WTC11 (cell line): ENCODE measurements around the gene GARNL3. TPM values are rescaled to one million over a fixed set of nuclear protein-coding genes. Genes with fewer than 3 reads are reported as not detected.
A peak's percentile ranks its signal among the peaks of the same experiment; 100 is the strongest.

ENCODE experiments used
- ATAC-seq: fragments of 200-7000 bp; cut with Tn5 transposase; 2 replicates; pipeline ENCODE4 v1.10.0; 2021; ENCODE audit warnings: mild to moderate bottlenecking, moderate library complexity
- CTCF ChIA-PET: fragments of 300-600 bp; sonication (Branson Sonifier 250); formaldehyde crosslinking; loops from one replicate; lab custom pipeline; 2021; ENCODE audit warnings: antibody characterized with exemption; lab: Charles Lee
- POLR2A ChIA-PET: fragments of 350-600 bp; sonication (Branson Sonifier 250); formaldehyde crosslinking; loops from one replicate; lab custom pipeline; 2021; ENCODE audit warnings: antibody characterized with exemption; lab: Charles Lee
- DNase-seq: peaks from one replicate; pipeline ENCODE4 v3.0.0; 2021; ENCODE audit warnings: low spot score
- H3K27ac Mint-ChIP-seq: 2 replicates; pipeline ENCODE4 v1.8.0; 2021; ENCODE audit warnings: mixed read lengths
- H3K27me3 Mint-ChIP-seq: 2 replicates; pipeline ENCODE4 v1.8.0; 2021; ENCODE audit warnings: low read depth, mild to moderate bottlenecking, moderate library complexity, mixed read lengths
- H3K36me3 Mint-ChIP-seq: 2 replicates; pipeline ENCODE4 v1.8.0; 2021; ENCODE audit warnings: mixed read lengths
- H3K4me1 Mint-ChIP-seq: 2 replicates; pipeline ENCODE4 v1.8.0; 2022; ENCODE audit warnings: mixed read lengths
- H3K4me3 Mint-ChIP-seq: 2 replicates; pipeline ENCODE4 v1.8.0; 2021; ENCODE audit warnings: mild to moderate bottlenecking, moderate library complexity, mixed read lengths
- H3K9me3 Mint-ChIP-seq: 2 replicates; pipeline ENCODE4 v1.8.0; 2021; ENCODE audit warnings: mixed read lengths
- ARID4B ChIP-seq: sonication (generic); formaldehyde crosslinking; IDR thresholded peaks from 2 replicates; pipeline ENCODE4 v1.8.0; 2023; ENCODE audit warnings: missing genetic modification reagents, mild to moderate bottlenecking, borderline replicate concordance
- ATF2 ChIP-seq: sonication (generic); formaldehyde crosslinking; IDR thresholded peaks from 2 replicates; pipeline ENCODE4 v1.8.1; 2022; ENCODE audit warnings: low read depth, missing genetic modification reagents, borderline replicate concordance
- CREM ChIP-seq: sonication (generic); formaldehyde crosslinking; IDR thresholded peaks from 2 replicates; pipeline ENCODE4 v1.8.1; 2022; ENCODE audit warnings: mild to moderate bottlenecking, missing genetic modification reagents, moderate library complexity
- FOXP1 ChIP-seq: sonication (generic); formaldehyde crosslinking; IDR thresholded peaks from 2 replicates; pipeline ENCODE4 v1.8.0; 2022; ENCODE audit warnings: missing genetic modification reagents, mild to moderate bottlenecking, moderate library complexity, borderline replicate concordance
- FOXP4 ChIP-seq: sonication (generic); formaldehyde crosslinking; IDR thresholded peaks from 2 replicates; pipeline ENCODE4 v1.8.0; 2022; ENCODE audit warnings: mild to moderate bottlenecking, missing genetic modification reagents
- GABPB1 ChIP-seq: sonication (generic); formaldehyde crosslinking; IDR thresholded peaks from 2 replicates; pipeline ENCODE4 v1.8.1; 2023; ENCODE audit warnings: mild to moderate bottlenecking, missing genetic modification reagents
- HMGA2 ChIP-seq: fragments of 250-450 bp; sonication (Bioruptor Pico); IDR thresholded peaks from 2 replicates; pipeline ENCODE4 v1.4.0; 2021; ENCODE audit warnings: mild to moderate bottlenecking, moderate library complexity
- NFYB ChIP-seq: sonication (generic); formaldehyde crosslinking; conservative IDR thresholded peaks from 2 replicates; pipeline ENCODE4 v1.8.0; 2022; ENCODE audit warnings: low read depth, missing genetic modification reagents
- OVOL2 ChIP-seq: fragments of 250-450 bp; sonication (Bioruptor Pico); IDR thresholded peaks from 2 replicates; pipeline ENCODE4 v1.9.0; 2021; ENCODE audit warnings: mild to moderate bottlenecking, borderline replicate concordance
- SMAD3 ChIP-seq: sonication (generic); formaldehyde crosslinking; IDR thresholded peaks from 2 replicates; pipeline ENCODE4 v1.8.0; 2022; ENCODE audit warnings: missing genetic modification reagents, mild to moderate bottlenecking, borderline replicate concordance
- SP1 ChIP-seq: sonication (generic); formaldehyde crosslinking; conservative IDR thresholded peaks from 2 replicates; pipeline ENCODE4 v1.8.1; 2022; ENCODE audit warnings: missing genetic modification reagents
- TEAD4 ChIP-seq: sonication (generic); formaldehyde crosslinking; IDR thresholded peaks from 2 replicates; pipeline ENCODE4 v1.8.0; 2022; ENCODE audit warnings: mild to moderate bottlenecking, missing genetic modification reagents
- TP53 ChIP-seq: sonication (generic); formaldehyde crosslinking; IDR thresholded peaks from 2 replicates; pipeline ENCODE4 v1.8.1; 2023; ENCODE audit warnings: mild to moderate bottlenecking, missing genetic modification reagents
- ZNF138 ChIP-seq: sonication (generic); formaldehyde crosslinking; conservative IDR thresholded peaks from 2 replicates; pipeline ENCODE4 v1.8.1; 2022; ENCODE audit warnings: mild to moderate bottlenecking, moderate library complexity, missing genetic modification reagents
- ZNF281 ChIP-seq: sonication (generic); formaldehyde crosslinking; IDR thresholded peaks from 2 replicates; pipeline ENCODE4 v1.8.0; 2023; ENCODE audit warnings: mild to moderate bottlenecking, missing genetic modification reagents
- ZNF671 ChIP-seq: fragments of 250-450 bp; sonication (Bioruptor Pico); IDR thresholded peaks from 2 replicates; pipeline ENCODE4 v1.8.0; 2021; ENCODE audit warnings: mild to moderate bottlenecking
- total RNA-seq: library from RNA; stranded (reverse); gene quantifications from 3 replicates; pipeline ENCODE4 v1.2.3, GENCODE V29; 2021
- TF ChIP-seq, protein P1 (sequence below): sonication (generic); formaldehyde crosslinking; IDR thresholded peaks from 2 replicates; pipeline ENCODE4 v1.8.1; 2022; ENCODE audit warnings: mild to moderate bottlenecking, moderate library complexity, missing genetic modification reagents
- TF ChIP-seq, protein P2 (sequence below): sonication (generic); formaldehyde crosslinking; IDR thresholded peaks from 2 replicates; pipeline ENCODE4 v1.8.1; 2023; ENCODE audit warnings: mild to moderate bottlenecking, moderate library complexity, missing genetic modification reagents
- TF ChIP-seq, protein P3 (sequence below): fragments of 250-450 bp; sonication (Bioruptor Pico); IDR thresholded peaks from 2 replicates; pipeline ENCODE4 v1.9.0; 2021; ENCODE audit warnings: mild to moderate bottlenecking

The GARNL3 gene
- total RNA-seq, 1 experiment from 2014 or later: 17.8 TPM

GRCh38 chr9:127423476-127423933 is 158.9 kb downstream of the GARNL3 start (continued):
- TF ChIP-seq FOXP4: no peak
- TF ChIP-seq TEAD4 (CRISPR knock-in tag): no peak
- TF ChIP-seq ATF2 (CRISPR knock-in tag): no peak
- TF ChIP-seq GABPB1: no peak
- no peak for TF ChIP-seq TP53 (CRISPR knock-in tag)
- TF ChIP-seq ZNF671 (CRISPR knock-in tag): no peak
- no peak for TF ChIP-seq HMGA2 (CRISPR knock-in tag)
- TF ChIP-seq, protein P1, sequence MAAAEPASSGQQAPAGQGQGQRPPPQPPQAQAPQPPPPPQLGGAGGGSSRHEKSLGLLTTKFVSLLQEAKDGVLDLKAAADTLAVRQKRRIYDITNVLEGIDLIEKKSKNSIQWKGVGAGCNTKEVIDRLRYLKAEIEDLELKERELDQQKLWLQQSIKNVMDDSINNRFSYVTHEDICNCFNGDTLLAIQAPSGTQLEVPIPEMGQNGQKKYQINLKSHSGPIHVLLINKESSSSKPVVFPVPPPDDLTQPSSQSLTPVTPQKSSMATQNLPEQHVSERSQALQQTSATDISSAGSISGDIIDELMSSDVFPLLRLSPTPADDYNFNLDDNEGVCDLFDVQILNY: no peak
- TF ChIP-seq NFYB (CRISPR knock-in tag): no peak

- ATAC-seq (peak; percentile 90), DNase-seq (peak; percentile 95)
- H3K27me3 Mint-ChIP-seq: no peaks in the 10 kb centered on the region
- H3K4me3 Mint-ChIP-seq: peak within 1 kb of the TSS; percentile 98
- peaks cover 17% of the 10 kb centered on the region for H3K36me3 Mint-ChIP-seq
- no peaks in the 10 kb centered on the region for H3K9me3 Mint-ChIP-seq
- H3K4me1 Mint-ChIP-seq: peaks cover 29% of the 10 kb centered on the region
- H3K27ac Mint-ChIP-seq: peak within 1 kb of the TSS; percentile 99
- POLR2A ChIA-PET: interaction anchor here (0.6 to 1.4 kb wide), 9 partner anchors 8 to 198 kb away, joined by 3 to 9 read pairs (median 3); partner anchors contain the start of genes LRSAM1, RPL12 and SLC2A8
- CTCF ChIA-PET: interaction anchor here (0.9 to 1.4 kb wide), 13 partner anchors 27 to 520 kb away, joined by 3 to 12 read pairs (median 3); partner anchors contain the start of genes LRSAM1, RPL12, SLC2A8 and TOR2A
- no peak for TF ChIP-seq ZNF138 (CRISPR knock-in tag)
- no peak for TF ChIP-seq OVOL2
- TF ChIP-seq ATF2 (CRISPR knock-in tag): no peak
- TF ChIP-seq ARID4B (CRISPR knock-in tag): no peak; the same call in 1 of the 2 replicates
- peak; percentile 43; the same call in 1 of the 2 replicates for TF ChIP-seq SP1 (CRISPR knock-in tag)
- no peak for TF ChIP-seq ZNF281 (CRISPR knock-in tag)
- TF ChIP-seq SMAD3: no peak
- TF ChIP-seq, protein P2, sequence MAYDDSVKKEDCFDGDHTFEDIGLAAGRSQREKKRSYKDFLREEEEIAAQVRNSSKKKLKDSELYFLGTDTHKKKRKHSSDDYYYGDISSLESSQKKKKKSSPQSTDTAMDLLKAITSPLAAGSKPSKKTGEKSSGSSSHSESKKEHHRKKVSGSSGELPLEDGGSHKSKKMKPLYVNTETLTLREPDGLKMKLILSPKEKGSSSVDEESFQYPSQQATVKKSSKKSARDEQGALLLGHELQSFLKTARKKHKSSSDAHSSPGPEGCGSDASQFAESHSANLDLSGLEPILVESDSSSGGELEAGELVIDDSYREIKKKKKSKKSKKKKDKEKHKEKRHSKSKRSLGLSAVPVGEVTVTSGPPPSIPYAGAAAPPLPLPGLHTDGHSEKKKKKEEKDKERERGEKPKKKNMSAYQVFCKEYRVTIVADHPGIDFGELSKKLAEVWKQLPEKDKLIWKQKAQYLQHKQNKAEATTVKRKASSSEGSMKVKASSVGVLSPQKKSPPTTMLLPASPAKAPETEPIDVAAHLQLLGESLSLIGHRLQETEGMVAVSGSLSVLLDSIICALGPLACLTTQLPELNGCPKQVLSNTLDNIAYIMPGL (CRISPR knock-in tag): no peak
- TF ChIP-seq CREM (CRISPR knock-in tag): peak; percentile 97
- TF ChIP-seq FOXP1: no peak
- TF ChIP-seq, protein P3, sequence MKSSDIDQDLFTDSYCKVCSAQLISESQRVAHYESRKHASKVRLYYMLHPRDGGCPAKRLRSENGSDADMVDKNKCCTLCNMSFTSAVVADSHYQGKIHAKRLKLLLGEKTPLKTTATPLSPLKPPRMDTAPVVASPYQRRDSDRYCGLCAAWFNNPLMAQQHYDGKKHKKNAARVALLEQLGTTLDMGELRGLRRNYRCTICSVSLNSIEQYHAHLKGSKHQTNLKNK (CRISPR knock-in tag): no peak
These were observed 159.5 kb downstream of the GARNL3 start, which contains the start of gene ZNF79 for GRCh38 chr9:127423934-127424675. ZNF79 (plus strand) TSS chr9:127424382; CDS start chr9:127424788, 406 bp downstream.
